Skeletal muscle tissue (tissue), 4 donors: ENCODE data around the gene ZNF215. TPM values are rescaled to one million over a fixed set of nuclear protein-coding genes. Genes with fewer than 3 reads are reported as not detected.
"Not testable (repeated sequence)": the region's sequence is repeated elsewhere in the genome, so short reads cannot be mapped to it uniquely, and the experiment has no call there.

Source experiments
- H3K27ac ChIP-seq: one replicate; pipeline ENCODE4 v1.7.0; 2013; ENCODE audit warnings: mild to moderate bottlenecking, low read depth, low read length, inconsistent platforms
- H3K27me3 ChIP-seq, 3 donors: one replicate each; pipeline ENCODE4 v1.7.0; 2013; ENCODE audit warnings: low read length in 3 of 3; ENCODE audit not compliant: control insufficient read depth in 3 of 3, insufficient read depth in 3 of 3
- H3K36me3 ChIP-seq, 3 donors: one replicate each; pipeline ENCODE4 v1.7.0; 2013; ENCODE audit warnings: low read length in 3 of 3; ENCODE audit not compliant: control insufficient read depth in 3 of 3, insufficient read depth in 3 of 3
- H3K4me1 ChIP-seq, 3 donors: one replicate each; pipeline ENCODE4 v1.7.0; 2013; ENCODE audit warnings: low read length in 3 of 3, mild to moderate bottlenecking in 3 of 3; ENCODE audit not compliant: control insufficient read depth in 3 of 3, insufficient read depth in 3 of 3
- H3K4me3 ChIP-seq, 3 donors: one replicate each; pipeline ENCODE4 v1.7.0; 2013; ENCODE audit warnings: low read length in 3 of 3
- H3K9ac ChIP-seq, 3 donors: one replicate each; pipeline ENCODE4 v1.7.0; 2013; ENCODE audit warnings: low read length in 3 of 3, mild to moderate bottlenecking in 3 of 3, moderate library complexity in 2 of 3, low read depth in 1 of 3
- H3K9me3 ChIP-seq, 3 donors: one replicate each; pipeline ENCODE4 v1.7.0; 2013; ENCODE audit warnings: low read length in 3 of 3; ENCODE audit not compliant: control insufficient read depth in 3 of 3
- total RNA-seq: library from RNA; depleted of rRNA; stranded (reverse); fragments of >200 nt; gene quantifications from one replicate; pipeline ENCODE4 v1.2.3, GENCODE V29; 2014
- donor health status: Osteomylitis.

Gene ZNF215
- total RNA-seq, 1 donor from 2014 or later, result 1.6 TPM

GRCh38 chr11:6931146-6931713 is 5.0 kb downstream of the ZNF215 start:
- peaks cover 5 to 14% (median 7%) of the 10 kb centered on the region in 3 donors for H3K4me1 ChIP-seq
- no peak overlapping the region for H3K27ac ChIP-seq
- no peak overlapping the region for H3K4me3 ChIP-seq
- H3K36me3 ChIP-seq, result no peaks in the 10 kb centered on the region
- no peak overlapping the region for H3K9ac ChIP-seq
- peaks cover 0 to 5% (median 0%) of the 10 kb centered on the region in 3 donors for H3K27me3 ChIP-seq
- no peaks in the 10 kb centered on the region for H3K9me3 ChIP-seq

- Histone ChIP-seq H3K36me3 (no peaks in the 10 kb centered on the region), H3K27me3 (peaks cover 0 to 5% (median 0%) of the 10 kb centered on the region in 3 donors), H3K9me3 (no peaks in the 10 kb centered on the region), H3K4me3 (no peak overlapping the region), H3K4me1 (peaks cover 3 to 5% (median 3%) of the 10 kb centered on the region in 3 donors), H3K27ac (no peak overlapping the region), H3K9ac (no peak overlapping the region)
Measured at GRCh38 chr11:6932145-6932544, 5.9 kb downstream of the ZNF215 start.

DNA sequence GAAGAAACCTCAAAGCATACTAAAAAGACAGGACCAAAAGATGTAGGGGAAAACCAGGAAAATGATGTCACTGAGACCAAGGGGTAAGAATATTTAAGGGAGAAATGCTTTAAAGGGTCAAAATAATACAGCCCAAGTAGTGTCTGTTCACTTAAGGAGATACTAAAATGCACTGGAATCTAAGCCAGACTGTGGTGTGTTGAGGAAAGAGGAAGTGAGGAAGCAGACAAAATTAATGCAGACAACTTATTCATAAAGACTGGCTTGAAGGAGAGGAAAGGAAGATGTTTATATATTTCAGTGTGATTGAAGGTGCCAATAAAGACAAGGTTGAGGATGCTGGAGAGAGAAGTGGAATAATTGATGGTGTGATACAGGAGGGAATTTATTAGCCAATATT is 15.7 kb downstream of the ZNF215 start:
- Histone ChIP-seq H3K27ac (no peak overlapping the region), H3K27me3 (no peaks in the 10 kb centered on the region), H3K4me1 (no peaks in the 10 kb centered on the region), H3K9me3 (no peaks in the 10 kb centered on the region), H3K36me3 (no peaks in the 10 kb centered on the region), H3K4me3 (no peak overlapping the region), H3K9ac (no peak overlapping the region)

DNA sequence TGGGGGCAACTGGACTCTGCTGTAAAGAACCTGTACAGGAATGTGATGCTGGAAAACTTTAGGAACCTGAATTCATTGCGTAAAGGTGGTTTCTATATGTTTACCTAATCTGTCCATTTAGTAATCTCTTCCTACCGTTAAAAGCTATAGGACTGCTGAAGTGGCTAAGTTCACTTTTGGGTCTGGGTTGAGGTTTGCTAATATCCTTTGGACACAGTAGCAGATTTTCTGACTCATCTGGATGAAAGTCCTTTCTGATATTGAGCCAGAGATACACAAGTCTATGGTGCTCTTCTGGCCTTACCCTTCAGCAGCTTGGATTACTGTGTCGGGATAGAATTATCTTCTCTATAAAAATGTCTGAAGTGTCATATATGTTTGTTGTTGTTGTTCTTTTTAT is 16.9 kb downstream of the ZNF215 start:
- Histone ChIP-seq H3K9me3 (no peaks in the 10 kb centered on the region), H3K9ac (no peak overlapping the region), H3K4me1 (no peaks in the 10 kb centered on the region), H3K27me3 (no peaks in the 10 kb centered on the region), H3K4me3 (no peak overlapping the region), H3K36me3 (no peaks in the 10 kb centered on the region), H3K27ac (no peak overlapping the region)

DNA sequence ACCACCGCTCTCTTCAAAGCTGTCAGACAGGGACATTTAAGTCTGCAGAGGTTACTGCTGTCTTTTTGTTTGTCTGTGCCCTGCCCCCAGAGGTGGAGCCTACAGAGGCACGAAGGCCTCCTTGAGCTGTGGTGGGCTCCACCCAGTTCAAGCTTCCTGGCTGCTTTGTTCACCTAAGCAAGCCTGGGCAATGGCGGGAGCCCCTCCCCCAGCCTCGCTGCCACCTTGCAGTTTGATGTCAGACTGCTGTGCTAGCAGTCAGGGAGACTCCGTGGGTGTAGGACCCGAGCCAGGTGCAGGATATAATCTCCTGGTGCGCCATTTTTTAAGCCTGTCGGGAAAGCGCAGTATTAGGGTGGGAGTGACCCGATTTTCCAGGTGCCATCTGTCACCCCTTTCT is 28.0 kb downstream of the ZNF215 start:
- H3K4me1 ChIP-seq, H3K9ac ChIP-seq, H3K27me3 ChIP-seq, H3K4me3 ChIP-seq, H3K27ac ChIP-seq, H3K9me3 ChIP-seq, H3K36me3 ChIP-seq: not testable (repeated sequence)

GRCh38 chr11:6962141-6962540 is 35.9 kb downstream of the ZNF215 start:
- Histone ChIP-seq H3K9ac (no peak overlapping the region), H3K4me3 (no peak overlapping the region), H3K27me3 (no peaks in the 10 kb centered on the region), H3K4me1 (no peaks in the 10 kb centered on the region), H3K36me3 (no peaks in the 10 kb centered on the region), H3K27ac (no peak overlapping the region), H3K9me3 (no peaks in the 10 kb centered on the region)

DNA sequence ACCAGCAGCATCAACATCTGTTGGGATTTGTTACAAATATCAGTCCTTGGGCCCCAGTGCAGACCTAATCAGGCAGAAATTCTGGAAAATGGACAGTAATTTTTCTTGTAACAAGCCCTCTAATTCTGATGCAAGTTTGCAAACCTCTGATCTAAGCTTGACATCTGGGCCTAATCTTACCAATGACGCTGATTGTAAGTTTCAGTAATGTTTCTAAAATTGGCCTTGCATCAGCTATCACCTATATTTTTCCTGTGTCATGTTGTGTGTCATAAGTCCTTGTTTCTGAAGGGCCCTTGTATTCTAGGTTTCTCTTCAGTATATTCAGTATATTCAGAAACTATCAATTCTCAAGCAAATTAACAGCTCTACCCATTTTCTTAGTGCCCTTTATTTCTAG is 36.4 kb downstream of the ZNF215 start:
- no peak overlapping the region for H3K27ac ChIP-seq
- H3K4me1 ChIP-seq, result no peaks in the 10 kb centered on the region
- no peak overlapping the region for H3K9ac ChIP-seq
- H3K9me3 ChIP-seq, result no peaks in the 10 kb centered on the region
- no peaks in the 10 kb centered on the region for H3K36me3 ChIP-seq
- no peaks in the 10 kb centered on the region for H3K27me3 ChIP-seq
- H3K4me3 ChIP-seq, result no peak overlapping the region

GRCh38 chr11:6968816-6969215 is 42.6 kb downstream of the ZNF215 start:
- Histone ChIP-seq H3K4me1 (no peaks in the 10 kb centered on the region), H3K36me3 (no peaks in the 10 kb centered on the region), H3K9me3 (no peaks in the 10 kb centered on the region)

DNA sequence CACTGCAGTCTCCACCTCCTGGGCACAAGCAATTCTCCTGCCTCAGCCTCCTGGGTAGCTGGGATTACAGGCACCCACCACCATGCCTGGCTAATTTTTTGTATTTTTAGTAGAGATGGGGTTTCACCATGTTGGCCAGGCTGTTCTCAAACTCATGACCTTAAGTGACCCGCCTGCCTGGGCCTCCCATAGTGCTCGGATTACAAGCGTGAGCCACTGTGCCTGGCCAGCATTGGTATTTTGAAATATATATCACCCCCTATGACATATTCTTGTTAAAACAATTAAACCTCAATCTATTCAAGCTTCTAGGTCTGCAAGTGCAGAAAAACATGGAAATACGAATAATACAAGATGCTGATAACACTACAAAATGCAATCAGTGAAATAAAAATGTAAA is 43.6 kb downstream of the ZNF215 start:
- not testable (repeated sequence) for H3K27me3 ChIP-seq, H3K27ac ChIP-seq, H3K9ac ChIP-seq, H3K4me3 ChIP-seq, H3K9me3 ChIP-seq, H3K36me3 ChIP-seq, H3K4me1 ChIP-seq

More at GRCh38 chr11:6968816-6969215, 42.6 kb downstream of the ZNF215 start:
- H3K27ac ChIP-seq, result no peak overlapping the region
- H3K4me3 ChIP-seq, result no peak overlapping the region
- no peaks in the 10 kb centered on the region for H3K27me3 ChIP-seq
- H3K9ac ChIP-seq, result no peak overlapping the region

DNA sequence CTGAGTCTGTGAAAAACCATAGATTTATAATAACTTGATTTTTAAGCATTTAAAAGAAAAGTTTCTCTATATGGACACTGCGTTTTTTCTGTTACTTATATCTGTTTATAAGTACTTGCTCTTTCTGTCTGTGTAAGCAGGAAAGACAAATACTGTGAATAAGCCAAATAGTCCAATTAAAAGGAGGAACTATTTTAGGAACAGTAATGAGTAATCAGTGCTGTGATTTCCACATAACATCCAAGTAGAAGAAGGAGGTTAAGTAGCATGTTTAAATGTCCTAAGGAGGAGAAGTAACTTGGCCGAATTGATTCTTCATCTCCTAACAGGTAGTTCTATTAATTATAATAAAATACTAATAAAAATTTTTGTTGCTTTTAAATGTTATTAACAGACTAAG is 53.1 kb downstream of the ZNF215 start:
- Histone ChIP-seq H3K27ac (no peak overlapping the region), H3K4me1 (no peaks in the 10 kb centered on the region), H3K36me3 (no peaks in the 10 kb centered on the region), H3K27me3 (no peaks in the 10 kb centered on the region), H3K4me3 (no peak overlapping the region), H3K9ac (no peak overlapping the region), H3K9me3 (no peaks in the 10 kb centered on the region)

GRCh38 chr11:6986487-6986886 is 60.3 kb downstream of the ZNF215 start:
- Histone ChIP-seq H3K36me3 (no peaks in the 10 kb centered on the region), H3K4me3 (no peak overlapping the region), H3K9ac (no peak overlapping the region), H3K4me1 (no peaks in the 10 kb centered on the region), H3K27me3 (no peaks in the 10 kb centered on the region), H3K27ac (no peak overlapping the region), H3K9me3 (no peaks in the 10 kb centered on the region)
